ENCODE data around the gene NDUFA9.

Gene NDUFA9

DNA sequence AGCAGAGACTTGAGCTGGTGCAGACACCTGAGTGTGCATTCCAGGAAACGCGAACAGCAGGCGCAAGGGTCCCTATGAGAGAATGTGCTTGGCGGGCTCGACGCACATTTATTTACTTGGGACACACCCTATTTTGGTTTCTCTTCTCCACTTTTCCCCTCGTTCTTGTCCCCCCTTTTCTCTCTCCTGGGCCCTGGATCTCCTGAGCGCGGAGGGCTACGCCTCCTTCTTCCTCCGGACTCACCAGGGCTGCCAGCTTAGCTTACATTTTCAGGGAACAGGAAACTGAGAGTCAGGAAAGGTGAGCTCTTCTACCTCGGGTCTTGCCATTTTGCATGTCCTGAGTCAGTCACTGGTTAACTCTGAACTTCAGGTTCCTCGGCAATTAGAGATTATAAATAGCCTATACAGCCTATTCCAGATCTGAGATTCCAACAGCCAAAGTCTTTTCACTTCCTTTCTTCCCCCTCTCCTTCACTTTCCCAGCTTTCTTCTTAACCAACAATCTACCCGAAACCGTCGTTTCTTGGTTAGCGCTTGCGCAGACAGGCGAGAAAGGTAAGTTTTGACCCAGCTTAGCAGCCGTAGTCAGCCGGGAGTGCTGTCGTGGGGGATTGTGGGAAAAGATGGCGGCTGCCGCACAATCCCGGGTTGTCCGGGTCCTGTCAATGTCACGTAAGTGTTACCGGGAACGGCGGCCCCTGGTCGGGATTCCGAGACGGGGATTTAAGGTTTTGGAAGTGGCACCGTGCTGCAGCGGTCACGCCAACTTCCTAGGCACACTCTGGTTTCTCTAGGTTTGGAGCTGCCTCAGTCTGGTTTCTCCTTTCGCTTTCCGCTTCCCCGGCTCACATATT lies at the start of gene NDUFA9, which contains the start of gene AKAP3:
Gene NDUFA9 (plus strand): TSS at position 614 of the 857 bp plus-strand sequence. CDS start 13 bp downstream, at position 627.
Gene AKAP3 (minus strand): TSS at position 551 of the 857 bp plus-strand sequence. CDS start 10,855 bp downstream, outside the sequence.
- peak; percentile 64 for DNase-seq

DNA sequence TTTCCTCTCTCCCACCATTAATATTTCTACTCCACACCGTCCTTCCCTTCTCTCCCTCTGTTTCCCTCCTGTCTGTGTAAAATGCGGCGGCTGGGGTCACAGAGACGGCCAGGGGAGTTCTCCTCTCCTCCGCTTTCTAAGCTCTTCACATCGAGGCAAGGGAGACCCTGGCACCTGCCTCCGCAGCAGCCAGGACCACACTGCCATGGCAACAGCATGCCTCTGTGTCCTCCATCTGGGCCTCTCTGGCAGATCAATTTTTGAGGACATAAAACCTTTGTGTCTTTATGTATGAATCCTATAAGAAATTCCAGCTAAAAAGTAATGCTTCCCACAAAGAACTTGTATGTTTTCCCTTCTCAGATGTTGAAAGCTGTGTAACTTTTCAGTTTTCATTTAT lies 45.5 kb upstream of the NDUFA9 start:
- no peak for DNase-seq

DNA sequence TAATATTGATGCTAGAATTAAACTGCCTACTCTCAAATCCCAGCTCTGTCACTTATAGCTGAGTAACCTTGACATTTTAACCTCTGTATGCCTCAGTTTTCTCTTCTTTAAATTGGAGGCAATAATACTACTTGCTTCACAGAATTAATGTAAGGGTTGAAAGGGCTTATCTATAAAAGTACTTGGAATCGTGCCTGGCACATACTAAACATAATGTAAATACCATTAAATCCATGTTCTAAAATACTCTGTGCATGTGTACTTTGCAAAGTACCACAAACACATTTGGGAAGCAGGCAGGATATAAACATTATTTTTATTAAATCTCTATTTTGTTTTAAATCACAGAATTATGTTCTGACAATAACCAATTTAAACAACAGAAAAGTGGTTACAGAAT lies 45.0 kb upstream of the NDUFA9 start:
- no peak for DNase-seq

DNA sequence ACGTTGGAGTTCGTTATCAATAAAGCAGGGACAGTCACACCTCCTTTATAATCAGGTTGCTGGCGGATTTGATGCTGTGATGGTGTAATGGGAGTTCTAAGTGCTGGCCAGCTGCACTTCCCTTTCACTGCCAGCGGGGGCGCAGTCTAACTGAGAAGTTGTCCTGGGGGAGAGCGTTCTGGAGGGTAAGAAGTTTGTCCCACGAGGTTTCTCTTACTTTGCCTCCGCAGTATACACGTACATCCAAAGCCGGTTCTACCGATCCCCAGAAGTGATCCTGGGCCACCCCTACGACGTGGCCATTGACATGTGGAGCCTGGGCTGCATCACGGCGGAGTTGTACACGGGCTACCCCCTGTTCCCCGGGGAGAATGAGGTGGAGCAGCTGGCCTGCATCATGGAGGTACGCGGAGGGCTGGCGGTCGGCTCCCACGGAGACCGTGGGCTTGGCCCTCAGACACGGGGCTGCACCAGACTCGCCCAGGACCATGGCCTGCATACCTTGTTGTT lies 44.2 kb upstream of the NDUFA9 start:
- peak; percentile 24 for DNase-seq

DNA sequence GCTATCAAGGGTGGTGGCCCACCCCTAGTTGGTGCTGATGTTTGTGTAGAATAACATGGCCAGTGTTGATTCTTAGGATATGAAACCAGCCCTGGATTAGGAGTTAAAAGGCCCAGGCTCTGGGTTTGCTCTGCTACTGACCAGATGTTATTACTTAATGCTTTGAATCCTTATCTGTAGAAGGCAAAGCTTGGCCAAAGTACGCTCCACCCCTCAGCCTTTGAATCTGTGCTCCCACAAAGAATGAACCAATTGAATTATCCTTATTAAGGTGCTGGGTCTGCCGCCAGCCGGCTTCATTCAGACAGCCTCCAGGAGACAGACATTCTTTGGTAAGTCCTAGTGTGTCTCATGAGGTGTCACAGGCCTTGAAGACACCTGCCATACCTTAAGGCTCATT lies 41.9 kb upstream of the NDUFA9 start:
- no peak for DNase-seq

DNA sequence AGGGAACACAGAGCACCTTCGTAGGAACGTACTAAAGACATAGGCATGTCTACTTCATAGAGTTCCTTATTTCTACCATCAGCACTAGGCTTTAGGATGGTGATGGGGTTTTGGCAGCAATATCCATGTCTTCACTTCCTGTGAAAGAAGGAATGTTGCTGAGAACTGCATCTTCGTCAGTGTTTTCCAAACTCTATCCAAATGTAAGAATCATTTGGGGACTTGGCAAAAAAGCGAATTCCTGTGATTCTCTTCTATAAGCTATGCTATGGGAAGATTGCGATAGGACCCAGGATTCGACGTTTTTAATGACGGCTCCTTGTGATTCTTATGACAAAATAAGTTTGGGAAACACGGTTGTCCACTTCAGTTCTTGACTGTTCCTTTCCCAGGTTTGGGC lies 39.8 kb upstream of the NDUFA9 start:
- DNase-seq = no peak

DNA sequence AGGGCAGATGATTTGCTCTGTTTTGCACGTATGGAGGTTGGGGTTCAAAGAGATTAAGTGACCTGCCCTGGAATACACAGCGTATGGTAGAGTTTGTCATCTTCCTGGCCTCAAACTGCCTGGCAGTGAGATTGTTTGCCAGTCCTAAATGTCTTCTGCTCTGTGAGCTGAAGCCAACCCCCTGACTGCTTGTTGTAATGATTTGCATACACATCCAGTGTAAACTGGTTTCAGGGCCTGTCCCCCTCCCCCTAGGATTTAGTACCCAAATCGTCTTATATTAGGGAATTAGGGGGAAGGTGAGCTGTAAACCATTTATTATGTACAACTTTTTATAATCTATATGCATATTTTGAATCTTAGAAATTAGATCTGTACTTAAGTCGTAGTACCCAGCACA lies 38.4 kb upstream of the NDUFA9 start:
- no peak for DNase-seq

DNA sequence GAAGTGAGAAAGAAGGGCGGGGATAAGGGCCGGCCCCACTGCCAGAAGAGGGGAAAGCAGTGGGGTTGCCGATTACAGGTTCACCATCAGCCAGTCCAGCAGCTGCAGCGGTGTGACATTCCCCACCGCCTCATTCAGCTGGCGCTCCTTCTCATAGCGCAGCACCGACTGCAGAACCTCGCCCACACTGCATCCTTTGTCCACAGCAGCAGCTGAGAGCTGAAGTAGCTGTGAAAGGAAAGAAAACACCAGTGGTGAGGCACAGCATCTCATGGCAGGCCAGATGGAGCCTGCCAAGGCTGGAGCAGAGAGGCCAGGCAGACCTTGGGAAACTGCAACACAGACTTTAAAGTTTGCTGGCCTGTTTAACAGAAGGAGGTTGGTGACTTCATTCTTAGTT lies 33.2 kb upstream of the NDUFA9 start:
- no peak for DNase-seq

DNA sequence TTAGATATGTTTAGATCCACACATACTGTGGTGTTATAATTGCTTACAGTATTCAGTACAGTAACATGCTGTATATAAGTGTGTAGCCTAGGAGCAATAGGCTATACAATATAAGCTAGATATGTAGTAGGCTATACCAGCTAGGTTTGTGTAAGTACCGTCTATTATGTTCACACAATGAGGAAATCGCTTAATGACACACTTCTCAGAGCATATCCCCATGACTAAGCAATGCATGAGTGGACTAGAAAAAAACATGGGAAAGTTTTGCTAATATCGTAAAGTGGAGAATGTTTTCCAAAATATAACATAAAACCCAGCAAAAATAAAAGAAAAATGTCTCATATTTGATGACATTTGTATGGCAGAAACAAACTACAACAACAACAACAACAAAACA lies 27.4 kb upstream of the NDUFA9 start:
- DNase-seq = peak; percentile 23

DNA sequence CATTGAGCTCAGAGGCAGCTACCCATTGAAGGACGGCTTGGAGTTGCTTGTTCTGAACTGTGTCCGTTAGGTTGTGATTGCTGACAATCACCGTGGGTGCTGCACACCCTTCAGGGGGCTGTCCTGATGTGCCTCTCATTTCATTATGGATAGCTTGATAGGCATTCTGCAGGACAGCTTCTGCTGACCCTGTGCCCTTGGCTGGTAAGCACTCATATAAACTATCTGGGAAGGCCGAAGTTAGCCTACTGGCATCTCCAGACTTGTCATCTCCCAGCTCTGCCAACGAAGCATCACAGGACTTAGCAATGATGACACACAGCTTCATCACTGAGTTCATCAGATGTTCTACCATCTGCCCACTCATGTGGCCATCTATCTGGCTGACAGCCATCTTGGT lies 22.4 kb upstream of the NDUFA9 start:
- no peak for DNase-seq

DNA sequence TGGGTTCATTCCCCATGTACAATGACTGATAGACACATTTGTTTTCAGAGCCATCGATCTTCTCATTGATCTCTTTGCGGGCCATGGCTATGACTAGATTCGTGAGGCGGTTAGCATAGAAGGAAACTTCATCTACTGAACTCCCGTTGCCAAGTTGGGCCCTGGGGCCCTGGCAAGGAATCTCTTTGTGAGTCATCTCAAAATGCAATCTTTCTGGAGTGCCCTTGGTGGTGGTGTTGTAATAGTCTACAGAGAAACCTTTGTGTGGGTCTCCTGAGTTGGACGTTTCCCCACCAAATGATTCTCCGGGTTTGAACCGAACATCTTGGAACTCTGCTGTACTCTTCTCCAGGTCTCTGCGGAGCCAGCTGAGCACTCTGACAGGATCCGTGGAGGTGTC lies 20.5 kb upstream of the NDUFA9 start:
- no peak for DNase-seq

DNA sequence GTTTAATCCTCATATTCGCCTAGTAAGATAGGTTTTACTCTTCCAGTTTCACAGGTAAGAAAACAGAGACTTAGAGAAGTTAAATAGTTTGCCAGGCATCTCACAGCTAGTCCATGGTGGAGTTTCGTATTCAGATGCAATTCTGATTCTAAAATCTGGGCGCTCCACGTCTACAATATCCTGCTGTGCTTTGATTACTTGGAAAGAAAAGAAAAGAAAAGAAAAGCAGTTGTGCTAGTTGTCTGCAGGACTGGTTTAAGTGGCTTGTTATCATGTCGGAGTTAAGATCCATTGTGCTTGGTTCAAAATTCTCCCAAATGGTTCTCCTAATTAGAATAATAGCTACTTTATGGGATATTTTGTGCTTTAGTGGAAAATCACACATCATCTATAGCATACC lies 18.7 kb upstream of the NDUFA9 start:
- no peak for DNase-seq

DNA sequence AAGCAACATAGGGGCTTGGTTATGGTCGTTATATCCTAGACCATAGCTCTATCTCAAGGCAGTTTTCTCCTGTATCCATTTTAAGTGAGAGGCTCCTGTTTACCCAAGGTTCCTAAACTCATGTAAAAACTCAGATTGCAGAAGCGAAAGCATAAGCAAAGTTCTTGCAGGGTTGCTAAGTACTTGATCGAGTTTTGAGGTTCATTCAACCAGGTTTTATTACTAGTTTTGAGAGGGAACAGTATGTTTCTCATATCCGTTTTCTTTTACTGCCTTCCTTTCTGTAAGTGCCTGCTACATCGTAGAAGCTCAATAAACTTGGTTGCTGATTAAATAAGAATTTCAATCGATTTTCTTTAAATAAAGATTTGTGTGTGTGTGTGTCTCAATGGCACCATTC lies 5.2 kb upstream of the NDUFA9 start:
- DNase-seq = no peak

DNA sequence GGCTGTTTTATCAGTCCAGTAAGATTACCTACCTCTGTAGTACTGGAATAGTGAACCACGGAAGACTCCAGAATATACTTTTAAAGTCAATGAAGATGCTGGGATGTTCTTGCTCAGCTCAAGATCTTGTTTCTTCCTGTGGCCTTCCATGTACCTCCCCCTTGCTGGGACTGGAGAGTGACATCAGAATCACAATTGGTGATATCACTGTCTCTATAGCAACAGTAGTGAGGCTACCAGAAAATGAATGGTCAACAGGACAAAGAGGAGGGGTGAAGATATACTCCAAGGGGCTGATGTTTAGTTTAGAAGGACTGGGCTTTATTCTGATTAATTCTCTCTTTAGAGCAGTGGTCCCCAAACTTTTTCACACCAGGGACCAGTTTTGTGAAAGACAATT lies 3.9 kb upstream of the NDUFA9 start:
- no peak for DNase-seq

DNA sequence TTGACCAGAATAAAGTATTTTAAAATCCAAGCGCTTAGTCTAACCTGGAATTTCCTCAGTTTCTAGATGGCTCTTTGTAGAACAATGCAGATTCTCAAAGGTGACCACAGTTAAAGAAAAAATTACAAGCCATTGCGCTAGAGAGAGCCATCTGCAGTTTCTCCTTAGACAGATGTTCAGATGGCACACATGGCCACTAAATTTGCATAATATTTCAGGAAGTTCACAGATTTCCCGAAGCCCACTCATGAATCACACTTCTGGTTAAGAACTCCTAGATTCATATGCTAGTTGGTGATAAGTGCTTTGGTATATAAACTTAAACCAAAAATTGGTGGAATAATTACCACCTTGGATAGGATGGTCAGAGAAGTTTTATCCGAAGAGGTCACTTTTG lies 812 bp upstream of the NDUFA9 start:
- no peak for DNase-seq

DNA sequence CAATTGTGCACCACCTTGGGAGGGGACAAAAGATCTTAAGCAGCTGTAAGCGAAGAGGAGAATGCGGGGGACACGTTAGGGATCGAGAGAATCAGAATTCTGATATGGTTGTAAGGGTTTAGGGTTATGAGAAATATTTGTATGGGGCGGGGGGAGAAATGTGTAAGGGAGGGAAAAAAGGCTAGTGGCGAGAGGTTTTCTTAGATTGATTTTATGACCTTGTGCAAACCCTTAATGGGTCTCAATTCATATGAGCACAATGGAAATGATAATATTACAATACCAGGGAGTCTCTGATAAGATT lies 396 bp downstream of the NDUFA9 start:
- no peak for DNase-seq

DNA sequence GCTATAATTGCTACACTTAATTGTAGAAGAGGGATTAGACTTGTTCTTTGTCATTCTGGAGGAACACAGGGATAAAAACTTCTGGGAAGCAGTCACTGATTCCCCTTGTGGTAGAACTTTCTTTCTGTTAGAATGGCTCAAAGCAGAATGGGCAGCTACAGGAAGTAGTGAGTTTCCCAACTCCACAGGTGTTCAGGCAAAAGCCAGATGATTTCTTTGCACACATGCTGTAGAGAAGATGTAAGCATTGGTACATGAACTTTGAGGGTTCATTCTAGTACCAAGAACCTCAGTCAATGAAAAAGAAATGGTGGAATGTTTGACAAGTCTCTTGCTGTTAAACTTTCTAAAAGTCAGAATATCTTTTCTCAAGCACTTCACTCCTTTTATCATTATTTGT lies 4.3 kb downstream of the NDUFA9 start:
- DNase-seq = no peak

DNA sequence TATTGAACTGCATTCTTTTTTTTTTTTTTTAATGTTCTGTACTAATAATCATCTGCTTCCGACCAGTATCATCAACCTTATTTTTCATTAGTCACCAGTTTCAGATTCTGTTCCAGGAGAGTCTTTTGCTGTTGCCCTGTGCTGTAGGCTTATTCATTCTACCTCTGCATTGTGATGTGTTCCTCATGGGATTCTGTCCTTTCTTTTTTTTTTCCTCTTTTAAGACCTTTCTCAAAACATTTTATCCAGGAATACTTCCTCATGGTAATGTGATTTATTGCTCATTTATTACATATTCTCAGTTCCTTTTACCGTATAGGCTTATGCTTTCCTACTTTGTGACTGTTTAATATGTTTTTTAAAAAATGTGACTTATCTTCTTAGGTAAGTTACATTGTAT lies 4.8 kb downstream of the NDUFA9 start:
- DNase-seq = no peak

DNA sequence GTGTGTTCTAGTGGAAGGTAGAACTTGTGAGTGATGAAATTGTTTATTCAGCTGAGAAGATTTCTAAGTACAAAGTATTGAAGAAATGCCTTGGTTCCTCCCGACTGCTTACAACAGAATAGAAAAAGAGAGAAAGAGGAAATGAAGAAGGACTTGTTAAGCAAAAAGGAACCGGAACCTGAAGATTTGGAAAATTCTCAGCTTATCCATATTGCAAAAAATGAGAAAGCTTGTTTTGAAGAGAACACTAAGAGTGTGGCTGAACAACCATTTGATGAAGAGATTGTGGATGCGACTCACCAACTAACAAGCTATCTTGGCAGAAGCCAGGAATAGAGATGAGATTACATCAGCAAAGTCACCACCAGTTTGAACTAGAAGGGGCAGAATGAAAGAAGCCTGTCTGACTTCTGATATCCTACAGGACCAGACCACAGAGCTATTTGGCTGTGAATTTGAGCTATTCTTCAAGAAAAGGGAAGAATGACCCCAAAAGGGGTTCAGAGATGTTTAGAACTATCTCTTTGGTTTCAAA lies 15.1 kb downstream of the NDUFA9 start:
- DNase-seq = no peak

DNA sequence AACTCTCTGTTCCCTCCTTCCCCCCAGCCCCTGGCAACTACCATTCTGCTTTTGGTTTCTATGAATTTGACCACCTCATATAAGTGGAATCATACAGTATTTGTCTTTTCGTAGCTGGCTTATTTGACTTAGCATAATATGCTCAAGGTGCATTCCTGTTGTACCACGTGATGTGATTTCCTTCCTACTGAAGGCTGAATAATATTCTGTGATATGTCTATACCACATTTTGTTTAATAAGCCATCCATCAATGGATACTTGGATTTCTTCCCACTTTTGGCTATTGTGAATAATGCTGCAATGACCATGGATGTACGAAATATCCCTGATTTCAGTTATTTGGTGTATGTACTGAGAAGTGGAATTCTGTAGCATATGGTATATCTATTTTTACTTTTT lies 16.3 kb downstream of the NDUFA9 start:
- no peak for DNase-seq

DNA sequence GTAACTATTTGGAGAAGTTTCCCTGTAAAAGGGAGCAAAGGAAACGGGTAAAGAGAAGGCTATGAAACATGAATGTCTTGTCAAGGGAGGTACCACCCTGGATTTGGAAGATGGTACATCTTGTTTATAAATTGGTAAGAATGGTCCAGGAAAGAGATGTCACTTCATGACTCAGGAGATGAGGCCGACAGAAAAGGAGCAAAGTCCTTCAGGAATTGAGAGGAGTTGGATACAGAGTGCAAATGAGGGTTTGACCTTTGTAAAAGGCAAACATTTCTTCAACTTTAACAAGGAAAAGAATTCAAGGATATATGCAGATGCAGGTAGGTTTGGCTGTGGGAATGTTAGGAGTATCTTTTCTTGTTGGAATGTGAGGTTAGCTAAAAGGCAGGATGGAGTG lies 30.8 kb downstream of the NDUFA9 start:
- DNase-seq = no peak

DNA sequence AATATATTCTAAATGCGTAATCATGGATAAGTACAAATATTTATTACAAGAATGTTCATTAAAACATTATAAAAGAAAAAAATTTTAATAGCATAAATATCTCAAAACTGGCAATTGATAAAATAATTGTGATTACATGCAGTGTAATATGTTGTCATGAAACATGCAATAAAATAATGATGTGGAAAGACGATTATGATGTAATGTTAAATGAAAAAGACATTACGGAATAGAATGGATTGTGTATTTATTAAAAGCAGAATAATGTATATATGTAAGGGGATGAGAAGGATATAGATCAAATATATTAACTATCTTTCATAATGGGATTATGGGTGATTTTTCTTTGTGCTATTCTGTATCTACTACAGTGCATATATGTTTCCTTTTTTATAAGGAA lies 32.8 kb downstream of the NDUFA9 start:
- DNase-seq = no peak

DNA sequence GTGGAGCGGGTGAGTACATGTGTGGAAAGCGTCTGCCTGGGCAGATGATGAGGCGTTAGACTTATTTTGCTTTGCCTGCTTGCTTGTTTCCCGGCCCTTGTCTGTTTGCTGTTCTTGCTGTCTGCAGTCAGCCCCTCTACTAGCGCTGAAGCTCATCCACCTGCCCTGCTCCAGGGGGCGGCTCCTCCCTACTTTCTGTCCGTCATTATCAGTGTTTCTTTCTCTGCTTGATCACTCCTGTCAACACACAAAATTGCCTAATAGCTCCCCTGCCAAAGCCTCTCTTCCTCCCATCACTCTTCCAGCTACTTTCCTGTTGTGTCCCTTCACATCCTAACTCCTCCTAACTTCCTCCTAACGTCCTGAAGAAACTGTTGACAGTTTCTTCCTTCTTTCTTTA lies 36.4 kb downstream of the NDUFA9 start:
- DNase-seq = no peak

DNA sequence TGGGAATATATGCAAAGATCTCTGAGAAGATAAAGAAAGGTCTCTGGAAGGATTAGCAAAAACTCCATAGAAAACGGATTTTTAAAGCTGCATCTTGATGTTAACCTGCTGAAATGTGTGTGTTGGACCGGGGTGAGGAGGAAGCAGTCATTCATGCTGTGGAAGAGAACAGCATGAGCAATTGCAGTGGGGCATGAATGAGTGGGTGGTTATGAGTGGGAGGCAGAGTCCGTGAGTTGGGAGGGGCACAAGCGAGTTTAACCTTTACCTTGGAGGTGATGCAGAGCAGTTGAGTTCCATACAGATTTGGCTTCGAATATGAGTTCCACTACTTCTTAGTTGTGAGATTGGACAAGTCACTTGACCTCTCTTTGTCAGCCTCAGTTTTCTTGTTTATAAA lies 41.8 kb downstream of the NDUFA9 start:
- no peak for DNase-seq

Data from DMS153 (cell line).